Activated naive CD8-positive, alpha-beta T cell (primary cell): ENCODE results near the gene GCA.

ENCODE experiments used
- H3K27ac Mint-ChIP-seq: one replicate; pipeline ENCODE4 v1.8.0; 2021; ENCODE audit warnings: mixed read lengths
- H3K27me3 Mint-ChIP-seq: one replicate; pipeline ENCODE4 v1.8.0; 2021; ENCODE audit warnings: mixed read lengths
- H3K36me3 Mint-ChIP-seq: one replicate; pipeline ENCODE4 v1.8.0; 2021; ENCODE audit warnings: mixed read lengths
- H3K4me1 Mint-ChIP-seq: one replicate; pipeline ENCODE4 v1.8.0; 2021; ENCODE audit warnings: low read depth, mixed read lengths
- H3K4me3 Mint-ChIP-seq: one replicate; pipeline ENCODE4 v1.8.0; 2021; ENCODE audit warnings: mild to moderate bottlenecking, mixed read lengths
- H3K9me3 Mint-ChIP-seq: one replicate; pipeline ENCODE4 v1.8.0; 2021; ENCODE audit warnings: low read depth, mixed read lengths

The GCA gene

DNA sequence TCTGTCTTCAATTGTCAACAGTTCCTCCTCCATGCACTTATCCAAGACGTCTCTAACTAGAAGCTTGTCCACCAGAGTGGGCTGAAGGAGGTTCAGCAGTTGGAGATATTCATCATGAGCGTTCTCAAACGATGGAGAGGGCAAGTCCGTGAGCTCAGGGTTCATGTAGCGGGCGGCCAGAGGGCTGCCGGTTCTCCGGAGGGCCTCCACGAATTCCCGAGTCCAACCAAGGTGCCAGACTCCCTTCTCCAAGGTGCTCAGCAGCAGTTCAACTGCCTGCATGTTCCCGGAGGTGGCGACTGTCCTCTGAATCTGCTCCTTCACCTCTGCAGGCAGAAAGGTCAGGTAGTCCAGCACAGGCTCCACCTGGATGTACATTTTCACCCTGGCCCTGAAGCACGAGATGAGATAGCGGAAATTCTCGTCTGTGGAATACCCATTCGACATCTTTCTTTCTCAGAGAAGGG, 26.0 kb upstream of the GCA start:
- Mint-ChIP-seq H3K27ac (peak overlapping the region; percentile 87), H3K27me3 (no peaks in the 10 kb centered on the region), H3K4me3 (peak overlapping the region; percentile 93), H3K36me3 (peaks cover 11% of the 10 kb centered on the region), H3K9me3 (no peaks in the 10 kb centered on the region), H3K4me1 (peaks cover 69% of the 10 kb centered on the region)

DNA sequence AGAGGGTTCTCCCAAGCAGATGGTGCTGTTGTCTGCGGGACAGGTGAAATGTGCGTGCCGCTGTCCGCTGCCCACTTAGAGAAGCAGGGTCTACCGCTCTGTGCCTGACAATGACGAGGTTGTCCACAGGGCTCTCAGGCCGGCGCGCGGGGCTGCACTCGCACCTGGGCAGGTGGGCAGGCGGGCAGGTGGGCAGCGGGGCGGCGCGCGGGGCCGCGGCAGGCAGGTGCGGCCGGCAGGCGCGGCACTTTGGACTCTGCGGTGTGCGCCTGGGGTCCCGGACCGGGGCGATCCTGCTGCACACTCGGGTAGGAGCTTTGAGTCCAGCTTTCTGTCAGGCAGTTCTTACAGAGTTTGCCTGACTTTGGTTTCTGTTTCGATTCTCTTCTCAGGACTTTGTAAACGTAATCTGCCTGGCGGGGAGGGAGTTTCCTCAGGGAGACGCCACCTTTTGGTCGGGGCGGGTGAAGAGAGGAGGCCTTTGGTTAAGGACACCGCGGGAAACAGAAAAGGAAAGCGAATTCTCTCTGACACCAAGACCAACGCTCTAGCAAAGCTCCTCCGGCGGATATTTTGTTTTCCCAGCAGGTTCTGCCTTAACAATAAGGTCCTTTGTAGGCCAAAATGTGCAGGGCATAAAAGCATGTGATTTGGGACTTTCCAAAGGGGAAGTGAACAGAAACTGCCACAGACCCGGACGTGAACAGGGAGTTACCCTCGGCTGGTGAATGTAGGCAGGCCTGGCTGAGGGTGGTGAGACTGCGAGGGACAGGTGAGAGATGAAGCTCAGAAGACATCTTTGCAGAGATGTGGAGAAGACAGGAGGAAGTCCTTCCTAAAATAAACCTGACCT, 25.4 kb upstream of the GCA start, which contains the start of gene IFIH1:
Gene IFIH1, minus strand, starts transcription at position 357 of the 853 bp plus-strand sequence. CDS start 377 bp downstream, outside the sequence.
- H3K9me3 Mint-ChIP-seq = no peaks in the 10 kb centered on the region
- peak within 1 kb of the TSS; percentile 99 for H3K27ac Mint-ChIP-seq
- H3K4me3 Mint-ChIP-seq = peak within 1 kb of the TSS; percentile 93
- peaks cover 11% of the 10 kb centered on the region for H3K36me3 Mint-ChIP-seq
- peaks cover 66% of the 10 kb centered on the region for H3K4me1 Mint-ChIP-seq
- H3K27me3 Mint-ChIP-seq = no peaks in the 10 kb centered on the region

- H3K9me3 Mint-ChIP-seq = no peaks in the 10 kb centered on the region
- peak overlapping the region; percentile 10 for H3K27ac Mint-ChIP-seq
- H3K36me3 Mint-ChIP-seq = peaks cover 3% of the 10 kb centered on the region
- peaks cover 44% of the 10 kb centered on the region for H3K4me1 Mint-ChIP-seq
- no peaks in the 10 kb centered on the region for H3K27me3 Mint-ChIP-seq
- peak overlapping the region; percentile 14 for H3K4me3 Mint-ChIP-seq
Measured at GRCh38 chr2:162320864-162321517, 22.9 kb upstream of the GCA start.

DNA sequence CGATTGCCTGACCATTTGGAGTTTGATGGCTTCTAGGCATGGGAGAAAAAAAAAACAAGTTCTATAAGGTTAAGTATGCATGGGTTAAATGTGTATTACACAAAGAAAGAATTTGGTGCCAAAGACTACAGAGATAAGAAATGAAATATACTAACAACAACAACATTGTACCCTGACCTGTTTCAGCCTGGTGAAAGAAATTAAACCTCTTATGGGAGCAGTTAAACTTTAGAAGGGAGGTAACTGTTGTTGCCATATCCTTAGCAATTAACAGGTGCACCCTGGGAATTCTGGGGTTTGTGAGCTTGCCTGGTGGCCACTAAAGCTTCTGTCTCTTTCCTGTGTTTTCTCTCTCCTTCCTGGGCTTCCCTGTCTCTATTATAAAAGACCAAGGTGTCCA, 19.0 kb upstream of the GCA start:
- H3K4me3 Mint-ChIP-seq = no peak overlapping the region
- H3K36me3 Mint-ChIP-seq = peaks cover 2% of the 10 kb centered on the region
- H3K27me3 Mint-ChIP-seq = no peaks in the 10 kb centered on the region
- no peak overlapping the region for H3K27ac Mint-ChIP-seq
- no peaks in the 10 kb centered on the region for H3K9me3 Mint-ChIP-seq
- peaks cover 17% of the 10 kb centered on the region for H3K4me1 Mint-ChIP-seq

DNA sequence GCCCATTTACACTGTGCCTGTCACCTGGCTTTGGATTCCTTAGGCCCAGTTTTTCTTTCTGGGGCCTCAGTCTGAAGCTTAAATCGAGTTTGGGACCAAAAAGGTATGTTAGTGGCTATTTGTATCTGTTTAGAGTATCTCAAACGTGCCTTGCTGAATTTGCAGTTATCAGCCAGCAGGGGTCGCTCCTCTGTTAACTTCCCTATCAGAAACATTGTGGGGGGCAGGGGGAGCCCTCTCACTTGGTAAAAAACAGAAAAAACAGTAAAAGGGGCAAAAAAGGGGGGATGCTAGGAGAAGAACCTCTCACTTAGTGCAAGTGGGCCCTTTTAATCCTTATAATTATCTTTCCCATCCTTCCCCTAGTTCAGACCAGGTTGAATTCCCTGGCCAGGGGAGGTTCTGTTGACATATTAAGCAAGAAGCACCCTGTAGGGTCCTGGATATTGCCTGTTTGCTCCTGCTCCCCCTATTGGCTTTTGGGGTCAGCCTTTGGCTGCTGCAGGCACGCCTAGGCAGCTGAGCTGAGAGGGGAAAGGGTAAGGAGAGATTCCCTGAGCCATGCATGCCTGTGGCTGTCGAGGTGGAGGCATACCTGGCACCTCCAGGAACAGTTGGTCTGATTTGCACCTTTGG, 16.7 kb upstream of the GCA start:
- Mint-ChIP-seq H3K36me3 (peaks cover 2% of the 10 kb centered on the region), H3K27ac (no peak overlapping the region), H3K4me3 (no peak overlapping the region), H3K4me1 (peaks cover 2% of the 10 kb centered on the region), H3K9me3 (no peaks in the 10 kb centered on the region), H3K27me3 (no peaks in the 10 kb centered on the region)

- Mint-ChIP-seq H3K27me3 (no peaks in the 10 kb centered on the region), H3K36me3 (peaks cover 2% of the 10 kb centered on the region), H3K4me1 (peaks cover 2% of the 10 kb centered on the region), H3K9me3 (no peaks in the 10 kb centered on the region), H3K4me3 (no peak overlapping the region), H3K27ac (no peak overlapping the region)
Measured at GRCh38 chr2:162327806-162328205, 16.1 kb upstream of the GCA start.

DNA sequence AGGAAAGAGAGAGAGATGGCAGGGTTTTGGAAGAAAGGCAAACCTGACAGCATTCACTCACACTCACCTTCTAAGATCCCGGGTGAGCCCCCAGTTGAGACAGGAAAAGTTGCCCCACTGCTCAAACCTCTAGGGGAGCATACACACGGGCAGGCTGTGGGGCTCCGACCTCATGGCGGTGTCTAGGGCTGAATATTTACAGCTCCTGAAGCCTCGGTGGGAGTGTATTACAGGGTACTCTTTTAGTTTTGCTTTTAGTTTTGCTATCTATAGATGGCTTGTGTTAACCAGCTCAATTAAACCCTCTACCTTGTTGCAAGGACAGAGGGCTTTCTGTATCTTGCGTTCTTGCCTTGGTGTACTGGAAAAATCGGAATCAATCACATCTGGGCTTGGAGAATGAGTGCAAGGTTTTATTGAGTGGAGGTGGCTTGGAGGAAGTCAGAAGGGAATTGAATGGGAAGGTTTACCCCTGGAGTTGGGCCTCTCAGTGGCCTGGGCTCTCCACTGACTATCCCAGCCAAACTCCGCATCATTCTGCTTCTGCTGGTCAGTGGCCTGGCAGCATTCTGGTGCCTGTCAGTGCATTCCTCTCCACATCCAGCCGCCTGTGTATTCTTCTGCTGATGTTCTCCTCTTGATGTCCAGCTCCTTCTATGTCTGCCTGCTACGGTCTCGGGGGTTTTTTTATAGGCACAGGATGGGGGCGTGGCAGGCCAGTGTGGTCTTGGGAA, 15.3 kb upstream of the GCA start:
- Mint-ChIP-seq H3K9me3 (no peaks in the 10 kb centered on the region), H3K27ac (no peak overlapping the region), H3K27me3 (no peaks in the 10 kb centered on the region), H3K4me3 (no peak overlapping the region), H3K36me3 (peaks cover 2% of the 10 kb centered on the region), H3K4me1 (peaks cover 2% of the 10 kb centered on the region)

DNA sequence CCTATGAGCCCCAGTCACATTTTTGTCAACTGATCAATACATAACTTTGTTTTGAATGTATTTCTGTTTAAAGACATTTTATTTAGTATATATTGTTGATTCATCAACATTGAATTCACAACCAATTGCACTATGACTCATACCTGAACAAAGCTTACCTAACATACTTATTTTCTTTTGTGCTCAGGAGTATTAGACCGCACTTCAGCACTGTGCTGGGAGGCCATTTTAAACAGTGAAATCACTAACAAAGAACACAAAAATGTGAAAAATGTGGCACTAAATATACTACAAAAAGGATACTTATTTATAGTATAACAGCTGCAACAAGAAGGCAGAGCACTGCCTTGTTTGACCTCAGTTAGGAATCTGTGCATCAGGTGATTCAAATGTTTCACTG, 13.1 kb upstream of the GCA start:
- H3K27ac Mint-ChIP-seq = no peak overlapping the region
- peaks cover 2% of the 10 kb centered on the region for H3K4me1 Mint-ChIP-seq
- H3K36me3 Mint-ChIP-seq = peaks cover 2% of the 10 kb centered on the region

GRCh38 chr2:162333968-162334367, 10.0 kb upstream of the GCA start:
- Mint-ChIP-seq H3K27ac (no peak overlapping the region), H3K4me1 (no peaks in the 10 kb centered on the region), H3K36me3 (no peaks in the 10 kb centered on the region), H3K27me3 (no peaks in the 10 kb centered on the region), H3K9me3 (no peaks in the 10 kb centered on the region), H3K4me3 (no peak overlapping the region)

More for the DNA sequence above, 13.1 kb upstream of the GCA start:
- no peak overlapping the region for H3K4me3 Mint-ChIP-seq
- H3K27me3 Mint-ChIP-seq = no peaks in the 10 kb centered on the region
- no peaks in the 10 kb centered on the region for H3K9me3 Mint-ChIP-seq

- H3K4me3 Mint-ChIP-seq = no peak overlapping the region
Measured at GRCh38 chr2:162337868-162338267, 6.1 kb upstream of the GCA start.

DNA sequence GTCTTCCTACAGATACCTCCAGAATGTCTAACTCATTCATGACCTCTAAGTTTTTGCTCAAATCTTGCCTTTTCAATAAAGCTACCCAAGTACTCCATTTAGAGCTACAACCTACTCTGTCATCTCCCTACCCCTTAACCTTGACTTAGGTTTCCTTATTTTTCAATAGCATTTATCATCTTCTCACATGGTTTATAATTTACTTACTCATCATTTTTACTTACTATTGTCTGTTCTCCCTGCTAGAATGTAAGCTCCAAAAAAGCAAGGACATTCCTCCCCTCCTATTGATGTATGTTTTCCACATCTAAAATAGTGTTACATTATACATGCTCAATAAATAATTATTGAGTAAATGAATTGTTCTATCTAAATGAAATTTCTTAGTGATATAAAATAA, 3.1 kb upstream of the GCA start:
- no peaks in the 10 kb centered on the region for H3K9me3 Mint-ChIP-seq
- no peak overlapping the region for H3K4me3 Mint-ChIP-seq
- H3K27ac Mint-ChIP-seq = no peak overlapping the region
- H3K36me3 Mint-ChIP-seq = no peaks in the 10 kb centered on the region
- H3K4me1 Mint-ChIP-seq = peaks cover 10% of the 10 kb centered on the region
- H3K27me3 Mint-ChIP-seq = no peaks in the 10 kb centered on the region

More at GRCh38 chr2:162337868-162338267, 6.1 kb upstream of the GCA start:
- no peak overlapping the region for H3K27ac Mint-ChIP-seq
- no peaks in the 10 kb centered on the region for H3K4me1 Mint-ChIP-seq
- no peaks in the 10 kb centered on the region for H3K9me3 Mint-ChIP-seq
- H3K27me3 Mint-ChIP-seq = no peaks in the 10 kb centered on the region
- no peaks in the 10 kb centered on the region for H3K36me3 Mint-ChIP-seq

GRCh38 chr2:162342321-162342720, 1.6 kb upstream of the GCA start:
- Mint-ChIP-seq H3K27me3 (no peaks in the 10 kb centered on the region), H3K4me3 (no peak overlapping the region), H3K4me1 (peaks cover 10% of the 10 kb centered on the region), H3K27ac (no peak overlapping the region), H3K36me3 (no peaks in the 10 kb centered on the region), H3K9me3 (no peaks in the 10 kb centered on the region)

DNA sequence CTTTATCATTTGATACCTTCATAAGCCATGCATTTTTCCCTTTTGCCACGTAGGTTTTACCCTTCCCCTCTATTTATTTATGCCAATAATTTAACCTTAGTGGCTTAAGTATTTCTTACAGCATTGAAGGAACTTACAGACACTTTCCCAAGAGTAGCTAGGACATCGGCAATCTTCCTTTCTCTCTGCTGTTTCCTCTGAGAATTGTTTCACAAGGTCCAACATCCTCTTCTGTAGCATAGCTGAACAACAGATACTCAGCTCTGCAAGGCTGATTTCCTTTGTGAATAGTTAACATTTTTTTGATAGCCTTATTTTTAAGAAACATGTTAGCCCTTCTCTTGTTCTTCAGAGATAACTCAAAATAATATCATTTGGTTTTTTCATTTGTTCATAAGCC, 1.1 kb upstream of the GCA start:
- H3K4me1 Mint-ChIP-seq = peaks cover 10% of the 10 kb centered on the region
- H3K36me3 Mint-ChIP-seq = no peaks in the 10 kb centered on the region
- no peak overlapping the region for H3K27ac Mint-ChIP-seq
- H3K4me3 Mint-ChIP-seq = peak overlapping the region; percentile 94
- H3K27me3 Mint-ChIP-seq = no peaks in the 10 kb centered on the region
- no peaks in the 10 kb centered on the region for H3K9me3 Mint-ChIP-seq

DNA sequence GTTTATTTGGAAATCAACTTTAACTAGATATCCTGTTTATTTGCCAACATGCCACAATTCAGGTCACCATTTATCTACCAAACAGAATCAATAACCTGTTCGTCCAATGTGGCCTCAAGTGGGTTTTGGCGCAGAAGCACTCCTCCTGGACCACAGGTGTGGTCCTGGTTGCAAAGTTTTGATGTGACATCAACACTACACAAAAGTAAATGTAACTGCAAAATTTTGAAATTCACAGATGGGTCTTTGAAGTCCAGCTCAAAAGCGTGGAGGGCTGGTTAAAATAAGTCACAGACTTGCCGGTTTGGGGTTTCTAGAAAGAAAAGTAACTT, 474 bp upstream of the GCA start:
- H3K27ac Mint-ChIP-seq = peak overlapping the region; percentile 30
- no peaks in the 10 kb centered on the region for H3K9me3 Mint-ChIP-seq
- H3K4me3 Mint-ChIP-seq = peak overlapping the region; percentile 94
- no peaks in the 10 kb centered on the region for H3K27me3 Mint-ChIP-seq
- H3K36me3 Mint-ChIP-seq = no peaks in the 10 kb centered on the region
- peaks cover 10% of the 10 kb centered on the region for H3K4me1 Mint-ChIP-seq

- H3K27me3 Mint-ChIP-seq = no peaks in the 10 kb centered on the region
- H3K36me3 Mint-ChIP-seq = no peaks in the 10 kb centered on the region
- peak overlapping the region; percentile 24 for H3K27ac Mint-ChIP-seq
- H3K4me1 Mint-ChIP-seq = peaks cover 10% of the 10 kb centered on the region
- peak overlapping the region; percentile 94 for H3K4me3 Mint-ChIP-seq
- H3K9me3 Mint-ChIP-seq = no peaks in the 10 kb centered on the region
Measured at GRCh38 chr2:162344617-162344950, 652 bp downstream of the GCA start.
